K562 (cell line): ENCODE data around the gene PPP1R3E. TPM values are rescaled to one million over a fixed set of nuclear protein-coding genes. Genes with fewer than 3 reads are reported as not detected.

ENCODE experiments used
- ATAC-seq: fragments of 200-7000 bp; cut with Tn5 transposase; 3 replicates; pipeline ENCODE4 v1.9.1; 2020; ENCODE audit warnings: moderate library complexity
- BruUV-seq: library from RNA; stranded (reverse); fragments of 400-500 nt; replicated peaks from 2 replicates; lab custom pipeline; 2021; lab: Mats Ljungman, UMichigan
- CTCF ChIA-PET: fragments of 300-600 bp; formaldehyde crosslinking; extraction: SDS; loops from one replicate; lab custom pipeline; 2021; ENCODE audit warnings: low intra/inter-chr PET ratio; lab: Yijun Ruan, JAX
- POLR2A ChIA-PET: fragments of 300-600, 350-650 bp; sonication (Branson Sonifier 250); formaldehyde crosslinking; extraction: SDS; loops from one replicate; lab custom pipeline; 2021; ENCODE audit warnings: antibody characterized with exemption, inconsistent platforms; lab: Yijun Ruan, JAX
- DNase-seq, 4 experiments: peaks; one replicate each; pipeline versions ENCODE4 v3.0.0 to v3.0.0-alpha.2; 2011 to 2018; ENCODE audit warnings: low spot score in 3 of 4, mixed read lengths in 3 of 4; ENCODE audit errors: extremely low read depth in 1 of 4
- FAIRE-seq: peaks from 2 replicates; lab custom pipeline; 2011; peaks lifted over from hg19 to GRCh38; lab: Jason Lieb, UNC
- H2AFZ ChIP-seq: 2 replicates; pipeline ENCODE4 v1.6.0; 2011; ENCODE audit warnings: low read depth, low read length, control low read depth, inconsistent platforms
- H3K27ac ChIP-seq: fragments of 200-600 bp; 3 replicates; pipeline ENCODE4 v1.8.0; 2011; ENCODE audit warnings: low read depth, mild to moderate bottlenecking, control low read depth, inconsistent platforms, low read length, moderate library complexity, mixed read lengths; ENCODE audit errors: extremely low read depth
- H3K27me3 ChIP-seq, 2 experiments: fragments of 300-600 bp in 1 of 2; 2 replicates in 1 of 2; 3 replicates in 1 of 2; pipeline versions ENCODE4 v1.6.0 to v1.8.0; 2011; ENCODE audit warnings: inconsistent platforms in 2 of 2, low read length in 2 of 2, mild to moderate bottlenecking in 1 of 2, mixed read lengths in 1 of 2, moderate library complexity in 1 of 2; ENCODE audit not compliant: control insufficient read depth in 2 of 2, insufficient read depth in 2 of 2
- H3K36me3 ChIP-seq: fragments of 300-600 bp; 3 replicates; pipeline ENCODE4 v1.8.0; 2011; ENCODE audit warnings: mild to moderate bottlenecking, low read length, inconsistent platforms; ENCODE audit not compliant: control insufficient read depth, insufficient read depth
- H3K4me1 ChIP-seq, 2 experiments: fragments of 200-600 bp in 1 of 2; replicated peaks in 1 of 2; 2 replicates in 1 of 2; 3 replicates in 1 of 2; pipeline versions ENCODE4 v1.5.1 to v1.8.0; 2011; ENCODE audit warnings: inconsistent platforms in 2 of 2, low read length in 2 of 2, mild to moderate bottlenecking in 1 of 2, mixed read lengths in 1 of 2, moderate library complexity in 1 of 2; ENCODE audit not compliant: control insufficient read depth in 2 of 2, insufficient read depth in 2 of 2
- H3K4me2 ChIP-seq: 2 replicates; pipeline ENCODE4 v1.6.1; 2011; ENCODE audit warnings: low read length, control low read depth, inconsistent platforms, mixed read lengths; ENCODE audit not compliant: insufficient read depth
- H3K4me3 ChIP-seq: fragments of 200-600 bp; sonication (generic), shearing (Covaris generic); 2 replicates; pipeline ENCODE4 v1.5.1; 2016; ENCODE audit warnings: control low read depth, inconsistent platforms
- H3K79me2 ChIP-seq: fragments of 200-600 bp; 3 replicates; pipeline ENCODE4 v1.8.0; 2011; ENCODE audit warnings: low read length, inconsistent platforms; ENCODE audit not compliant: control insufficient read depth, insufficient read depth
- H3K9ac ChIP-seq, 2 experiments: 2 replicates each; pipeline versions ENCODE4 v1.6.0 to v1.6.1; 2011; ENCODE audit warnings: low read depth in 2 of 2, low read length in 2 of 2, control low read depth in 1 of 2, inconsistent platforms in 1 of 2, mild to moderate bottlenecking in 1 of 2, mixed read lengths in 1 of 2; ENCODE audit not compliant: insufficient read depth in 1 of 2
- H3K9me1 ChIP-seq: one replicate; pipeline ENCODE4 v1.6.0; 2011; ENCODE audit warnings: inconsistent platforms, mild to moderate bottlenecking, low read length, moderate library complexity; ENCODE audit not compliant: control insufficient read depth, insufficient read depth
- H3K9me3 ChIP-seq: replicated peaks from 2 replicates; pipeline ENCODE4 v1.5.1; 2011; ENCODE audit warnings: low read depth, low read length, inconsistent platforms; ENCODE audit not compliant: control insufficient read depth, insufficient read depth
- H4K20me1 ChIP-seq: replicated peaks from 2 replicates; pipeline ENCODE4 v1.6.1; 2011; ENCODE audit warnings: low read length, inconsistent platforms, mixed read lengths; ENCODE audit not compliant: control insufficient read depth, insufficient read depth
- ARID4B ChIP-seq: sonication (generic); formaldehyde crosslinking; IDR thresholded peaks from 2 replicates; pipeline ENCODE4 v1.8.0; 2022; ENCODE audit warnings: mild to moderate bottlenecking, missing genetic modification reagents
- BACH1 ChIP-seq: fragments of 200-800 bp; sonication (Bioruptor generic); IDR thresholded peaks from 2 replicates; pipeline ENCODE4 v1.6.1; 2016; ENCODE audit warnings: missing genetic modification characterization, missing compliant biosample characterization
- FOXJ2 ChIP-seq: fragments of 200-800 bp; sonication (Bioruptor generic); IDR thresholded peaks from 2 replicates; pipeline ENCODE4 v1.6.1; 2016; ENCODE audit warnings: missing genetic modification characterization, missing compliant biosample characterization
- MAFF ChIP-seq: IDR thresholded peaks from 2 replicates; pipeline ENCODE4 v1.6.1; 2012; ENCODE audit warnings: low read length, improper control_type of control experiment
- TSC22D4 ChIP-seq: fragments of 450-650 bp; IDR thresholded peaks from 2 replicates; pipeline ENCODE4 v1.6.1; 2016; ENCODE audit warnings: missing genetic modification characterization, missing biosample characterization, control low read depth
- ZFP36 ChIP-seq: fragments of 150-350 bp; IDR thresholded peaks from 2 replicates; pipeline ENCODE4 v1.6.1; 2018; ENCODE audit warnings: low read length, low read depth; ENCODE audit not compliant: partially characterized antibody
- WGBS: fragments of 100-300 bp; shearing (Covaris generic); methylation state at CpG from one replicate; pipeline ENCODE4 v1.1.6; 2016; ENCODE audit warnings: low coverage, mixed read lengths; ENCODE audit not compliant: insufficient coverage; ENCODE audit errors: missing lambda C conversion rate; 5-methylcytosine and 5-hydroxymethylcytosine counted together
- in situ Hi-C: fragments of 300-500 bp; cut with MboI; formaldehyde crosslinking; loops from 4 replicates; pipeline ENCODE4 v1.15.0; 2018; ENCODE audit warnings: inconsistent platforms, mixed read lengths
- intact Hi-C: fragments of 100-400 bp; cut with micrococcal nuclease; formaldehyde crosslinking; loops from 2 replicates; pipeline ENCODE4 v1.14.2; 2022
- polyA plus RNA-seq, 8 experiments: library from polyadenylated mRNA; depleted of rRNA in 4 of 8; stranded (reverse) in 5 of 8; unstranded in 3 of 8; fragments of >200 nt; fragmentation: Nextera tagmentation in 2 of 8; fragmentation: Illumina TruSeq in 1 of 8; extraction: Ambion mirVana in 2 of 8; extraction: Trizol in 1 of 8; gene quantifications; 2 replicates each; pipeline versions ENCODE4 v1.2.1 to v1.2.3, GENCODE V29; 2011 to 2014; ENCODE audit warnings: inconsistent platforms in 1 of 8, missing spikeins in 1 of 8
- total RNA-seq, 7 experiments: library from RNA; depleted of rRNA in 6 of 7; stranded (reverse); fragments of >200 nt in 6 of 7; fragmentation: Illumina TruSeq in 2 of 7; extraction: Trizol in 2 of 7; gene quantifications; 2 replicates each; pipeline versions ENCODE4 v1.2.1 to v1.2.3, GENCODE V29; 2011 to 2021; ENCODE audit warnings: low replicate concordance in 1 of 7
- TF ChIP-seq, protein P1 (sequence below): sonication (generic); formaldehyde crosslinking; IDR thresholded peaks from 2 replicates; pipeline ENCODE4 v1.8.1; 2023; ENCODE audit warnings: mild to moderate bottlenecking, missing genetic modification reagents

Gene PPP1R3E
- total and polyA plus RNA-seq, 9 of the 15 experiments (the other 6 are each of a cell fraction or from before 2014, with no cell fraction given), result 3.2 to 18.4 (median 7.6) TPM

- H3K79me2 ChIP-seq, result no peaks in the 10 kb centered on the region
- H4K20me1 ChIP-seq, result no peaks in the 10 kb centered on the region
- peaks cover under 1 to 3% of the 10 kb centered on the region in 2 experiments; a peak in 1 of 5 replicates for H3K27me3 ChIP-seq
- peak overlapping the region; percentile 85 for H2AFZ ChIP-seq
- peak; percentile 96 for ATAC-seq
- H3K9me1 ChIP-seq, result no peaks in the 10 kb centered on the region
- peaks cover 11 to 16% of the 10 kb centered on the region in 2 experiments; a peak in 4 of 5 replicates for H3K4me1 ChIP-seq
- in situ Hi-C loops (no loop called here), intact Hi-C loops (no loop called here)
- 19% methylated on average over 6 of the region's 13 CpGs for WGBS
- H3K4me2 ChIP-seq, result peak overlapping the region; percentile 72
- H3K9ac ChIP-seq, result peak overlapping the region; percentile 22 to 74; a peak in 3 of 4 replicates
- H3K36me3 ChIP-seq, result no peaks in the 10 kb centered on the region
- peak; percentile 60 to 75 (median 68) for DNase-seq
- no TSS peak for BruUV-seq
- H3K9me3 ChIP-seq, result no peaks in the 10 kb centered on the region
- ChIA-PET CTCF (no interaction called here), POLR2A (interaction anchor here (0.6 to 1.6 kb wide), 6 partner anchors 8 to 69 kb away, joined by 3 to 11 read pairs (median 3); partner anchors contain the start of gene PABPN1)
- no peak overlapping the region for H3K4me3 ChIP-seq
- peak; percentile 95 for FAIRE-seq
- H3K27ac ChIP-seq, result peak overlapping the region; percentile 48; the same call in 1 of the 3 replicates
- TF ChIP-seq TSC22D4 (tag) (no peak), FOXJ2 (no peak), MAFF (no peak), BACH1 (no peak), ZFP36 (no peak), ARID4B (CRISPR knock-in tag) (no peak)
- TF ChIP-seq, protein P1, sequence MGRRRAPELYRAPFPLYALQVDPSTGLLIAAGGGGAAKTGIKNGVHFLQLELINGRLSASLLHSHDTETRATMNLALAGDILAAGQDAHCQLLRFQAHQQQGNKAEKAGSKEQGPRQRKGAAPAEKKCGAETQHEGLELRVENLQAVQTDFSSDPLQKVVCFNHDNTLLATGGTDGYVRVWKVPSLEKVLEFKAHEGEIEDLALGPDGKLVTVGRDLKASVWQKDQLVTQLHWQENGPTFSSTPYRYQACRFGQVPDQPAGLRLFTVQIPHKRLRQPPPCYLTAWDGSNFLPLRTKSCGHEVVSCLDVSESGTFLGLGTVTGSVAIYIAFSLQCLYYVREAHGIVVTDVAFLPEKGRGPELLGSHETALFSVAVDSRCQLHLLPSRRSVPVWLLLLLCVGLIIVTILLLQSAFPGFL (CRISPR knock-in tag), result no peak
Measured at GRCh38 chr14:23345987-23346692, 43.5 kb upstream of the PPP1R3E start.
